ENCODE data around the gene STARD9.

STARD9 gene

GRCh38 chr15:42735382-42736165 lies 160.2 kb downstream of the STARD9 start:
- TF ChIP-seq CTCF (IDR thresholded peaks at IDR 0.05; ENCODE audit: control extremely low read depth, extremely low read depth, low read depth, missing control alignments) = no peak
- DNase-seq (ENCODE audit: extremely low spot score) = no peak
- POLR2A ChIA-PET = interaction anchor here (0.5 kb wide), 1 partner anchor 882 kb away, joined by 4 read pairs; no protein-coding TSS in a partner anchor
- CTCF ChIA-PET = interaction anchor here (1.0 to 1.7 kb wide), 3 partner anchors 13 to 29 kb away, joined by 3 to 7 read pairs (median 3); no protein-coding TSS in a partner anchor

- no peak for TF ChIP-seq CTCF (IDR thresholded peaks at IDR 0.05; ENCODE audit: control extremely low read depth, extremely low read depth, low read depth, missing control alignments)
- peak; percentile 65 for DNase-seq (ENCODE audit: extremely low spot score)
- CTCF ChIA-PET = interaction anchor here (1.0 to 1.7 kb wide), 3 partner anchors 13 to 30 kb away, joined by 3 to 7 read pairs (median 3); no protein-coding TSS in a partner anchor
- POLR2A ChIA-PET = interaction anchor here (0.5 kb wide), 1 partner anchor 883 kb away, joined by 4 read pairs; no protein-coding TSS in a partner anchor
Measured at GRCh38 chr15:42736178-42736792, 160.9 kb downstream of the STARD9 start.

- no peak for TF ChIP-seq CTCF (IDR thresholded peaks at IDR 0.05; ENCODE audit: control extremely low read depth, extremely low read depth, low read depth, missing control alignments)
Measured at GRCh38 chr15:42736793-42737528, 161.6 kb downstream of the STARD9 start, which contains the start of gene CDAN1. Gene CDAN1, minus strand, starts transcription at chr15:42737128. Its CDS starts 26 bp downstream, at chr15:42737102.

GRCh38 chr15:42737529-42738328 lies 162.3 kb downstream of the STARD9 start:
- ChIA-PET POLR2A (no interaction called here), CTCF (interaction anchor here (0.6 kb wide), 1 partner anchor 178 kb away, joined by 3 read pairs; no protein-coding TSS in a partner anchor)
- TF ChIP-seq CTCF (IDR thresholded peaks at IDR 0.05; ENCODE audit: control extremely low read depth, extremely low read depth, low read depth, missing control alignments) = no peak
- no peak for DNase-seq (ENCODE audit: extremely low spot score)

More at GRCh38 chr15:42736793-42737528, 161.6 kb downstream of the STARD9 start, which contains the start of gene CDAN1:
- DNase-seq (ENCODE audit: extremely low spot score) = peak; percentile 100
- ChIA-PET POLR2A (no interaction called here), CTCF (interaction anchor here (0.5 to 1.7 kb wide), 3 partner anchors 14 to 241 kb away, joined by 3 to 7 read pairs (median 3); no protein-coding TSS in a partner anchor)

GRCh38 chr15:42741710-42742109 lies 166.3 kb downstream of the STARD9 start:
- ChIA-PET CTCF (interaction anchor here (1.1 kb wide), 1 partner anchor 15 kb away, joined by 4 read pairs; no protein-coding TSS in a partner anchor), POLR2A (no interaction called here)
- no peak for DNase-seq (ENCODE audit: extremely low spot score)
- TF ChIP-seq CTCF (IDR thresholded peaks at IDR 0.05; ENCODE audit: control extremely low read depth, extremely low read depth, low read depth, missing control alignments) = no peak

Data from GM10248 (cell line).